Endodermal cell (in vitro differentiated cells): ENCODE data around the gene FGD4. TPM values are rescaled to one million over a fixed set of nuclear protein-coding genes. Genes with fewer than 3 reads are reported as not detected.

Experiments used
- DNase-seq: peaks from one replicate; pipeline ENCODE4 v3.0.0-alpha.2; 2017
- H3K27ac ChIP-seq: 2 replicates; pipeline ENCODE4 v1.5.1; 2013; ENCODE audit warnings: mild to moderate bottlenecking, low read depth, low read length, moderate library complexity
- H3K27me3 ChIP-seq: 2 replicates; pipeline ENCODE4 v1.6.1; 2013; ENCODE audit warnings: mild to moderate bottlenecking, low read length, moderate library complexity; ENCODE audit not compliant: insufficient read depth, control insufficient read depth, poor library complexity, severe bottlenecking
- H3K36me3 ChIP-seq: 2 replicates; pipeline ENCODE4 v1.7.0; 2013; ENCODE audit warnings: mild to moderate bottlenecking, low read length, moderate library complexity; ENCODE audit not compliant: control insufficient read depth, insufficient read depth
- H3K4me1 ChIP-seq: one replicate; pipeline ENCODE4 v1.7.0; 2013; ENCODE audit warnings: low read length; ENCODE audit not compliant: control insufficient read depth, insufficient read depth
- H3K4me3 ChIP-seq: 2 replicates; pipeline ENCODE4 v1.5.1; 2013; ENCODE audit warnings: mild to moderate bottlenecking, low read length, moderate library complexity
- H3K9ac ChIP-seq: 2 replicates; pipeline ENCODE4 v1.6.1; 2013; ENCODE audit warnings: mild to moderate bottlenecking, low read length, moderate library complexity; ENCODE audit not compliant: poor library complexity, severe bottlenecking; ENCODE audit errors: extremely low read depth
- H3K9me3 ChIP-seq: 2 replicates; pipeline ENCODE4 v1.6.1; 2013; ENCODE audit warnings: mild to moderate bottlenecking, low read length, moderate library complexity; ENCODE audit not compliant: control insufficient read depth
- H3K27ac Mint-ChIP-seq: 2 replicates; pipeline ENCODE4 v1.8.0; 2020; ENCODE audit warnings: mixed read lengths
- H3K27me3 Mint-ChIP-seq: 2 replicates; pipeline ENCODE4 v1.8.0; 2021; ENCODE audit warnings: mild to moderate bottlenecking, mixed read lengths; ENCODE audit not compliant: insufficient read depth
- H3K36me3 Mint-ChIP-seq: 2 replicates; pipeline ENCODE4 v1.8.0; 2020; ENCODE audit warnings: low read depth, mixed read lengths
- H3K4me1 Mint-ChIP-seq: 2 replicates; pipeline ENCODE4 v1.8.0; 2020; ENCODE audit warnings: mixed read lengths
- H3K4me3 Mint-ChIP-seq: 2 replicates; pipeline ENCODE4 v1.8.0; 2020; ENCODE audit warnings: mild to moderate bottlenecking, moderate library complexity, mixed read lengths
- H3K9me3 Mint-ChIP-seq: 2 replicates; pipeline ENCODE4 v1.8.0; 2020; ENCODE audit warnings: mild to moderate bottlenecking, mixed read lengths
- WGBS, 2 experiments: methylation state at CpG; one replicate each; pipeline versions ENCODE4 v1.1.5 to v1.1.7; 2013; ENCODE audit warnings: missing lambda C conversion rate in 2 of 2, mixed read lengths in 1 of 2; ENCODE audit not compliant: insufficient coverage in 1 of 2, insufficient read length in 1 of 2; 5-methylcytosine and 5-hydroxymethylcytosine counted together
- total RNA-seq, 2 donors: library from RNA; stranded (reverse); fragmentation: NEBNext Ultra II Directional in 1 of 2; extraction: Animal tissue kit (Norgen Biotek cat#: 25700) in 1 of 2; gene quantifications; 2 replicates in 1 of 2; 3 replicates in 1 of 2; pipeline ENCODE4 v1.2.1, GENCODE V29; 2021
- TF ChIP-seq, protein P1 (sequence below): fragments of 200-600 bp; sonication (generic); conservative IDR thresholded peaks from 2 replicates; pipeline ENCODE4 v1.5.0; 2021; ENCODE audit warnings: antibody characterized with exemption, mild to moderate bottlenecking

FGD4 gene
- total RNA-seq, 2 donors from 2014 or later = 27.6 to 57.7 TPM

DNA sequence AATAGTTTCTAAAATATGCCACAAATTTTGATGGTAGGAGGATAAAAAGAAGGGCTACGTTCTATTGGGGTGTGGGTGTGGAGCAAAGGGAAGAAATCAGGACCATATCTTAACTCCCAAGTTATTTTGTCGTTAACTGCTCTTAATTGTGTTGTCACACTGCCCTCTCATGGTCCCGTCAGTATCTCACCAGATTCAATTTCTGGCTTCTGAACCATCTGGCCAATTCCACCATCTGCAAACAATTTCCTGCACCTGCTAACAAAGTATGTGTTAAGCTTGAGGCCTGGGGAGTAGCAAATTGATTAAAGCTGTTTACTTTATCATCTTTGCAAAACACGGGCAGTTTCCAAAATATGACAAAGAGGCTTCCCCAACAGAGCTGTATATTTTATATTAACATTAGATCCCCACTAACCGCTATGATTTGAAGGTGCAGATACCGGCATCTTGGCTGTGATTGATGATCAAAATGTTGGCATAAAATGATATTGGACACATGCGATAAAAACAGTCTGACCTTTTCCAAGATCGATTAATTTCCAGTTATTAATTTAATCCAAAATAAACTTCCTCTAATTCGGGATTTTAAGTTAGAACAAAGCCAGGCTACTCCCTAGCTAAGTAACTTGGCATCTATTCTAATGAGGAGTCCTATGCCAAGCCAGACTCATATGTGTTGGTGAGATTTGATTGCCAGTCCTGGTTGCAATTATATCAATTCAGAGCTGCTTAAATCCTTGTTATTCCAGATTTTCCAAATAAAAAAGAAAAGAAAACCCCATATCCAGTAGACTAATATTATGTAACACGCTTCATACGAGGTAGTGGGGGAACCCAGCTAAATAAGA is 272.8 kb downstream of the FGD4 start:
- peak; percentile 79 for DNase-seq
- TF ChIP-seq, protein P1, sequence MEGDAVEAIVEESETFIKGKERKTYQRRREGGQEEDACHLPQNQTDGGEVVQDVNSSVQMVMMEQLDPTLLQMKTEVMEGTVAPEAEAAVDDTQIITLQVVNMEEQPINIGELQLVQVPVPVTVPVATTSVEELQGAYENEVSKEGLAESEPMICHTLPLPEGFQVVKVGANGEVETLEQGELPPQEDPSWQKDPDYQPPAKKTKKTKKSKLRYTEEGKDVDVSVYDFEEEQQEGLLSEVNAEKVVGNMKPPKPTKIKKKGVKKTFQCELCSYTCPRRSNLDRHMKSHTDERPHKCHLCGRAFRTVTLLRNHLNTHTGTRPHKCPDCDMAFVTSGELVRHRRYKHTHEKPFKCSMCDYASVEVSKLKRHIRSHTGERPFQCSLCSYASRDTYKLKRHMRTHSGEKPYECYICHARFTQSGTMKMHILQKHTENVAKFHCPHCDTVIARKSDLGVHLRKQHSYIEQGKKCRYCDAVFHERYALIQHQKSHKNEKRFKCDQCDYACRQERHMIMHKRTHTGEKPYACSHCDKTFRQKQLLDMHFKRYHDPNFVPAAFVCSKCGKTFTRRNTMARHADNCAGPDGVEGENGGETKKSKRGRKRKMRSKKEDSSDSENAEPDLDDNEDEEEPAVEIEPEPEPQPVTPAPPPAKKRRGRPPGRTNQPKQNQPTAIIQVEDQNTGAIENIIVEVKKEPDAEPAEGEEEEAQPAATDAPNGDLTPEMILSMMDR = peak; percentile 99

DNA sequence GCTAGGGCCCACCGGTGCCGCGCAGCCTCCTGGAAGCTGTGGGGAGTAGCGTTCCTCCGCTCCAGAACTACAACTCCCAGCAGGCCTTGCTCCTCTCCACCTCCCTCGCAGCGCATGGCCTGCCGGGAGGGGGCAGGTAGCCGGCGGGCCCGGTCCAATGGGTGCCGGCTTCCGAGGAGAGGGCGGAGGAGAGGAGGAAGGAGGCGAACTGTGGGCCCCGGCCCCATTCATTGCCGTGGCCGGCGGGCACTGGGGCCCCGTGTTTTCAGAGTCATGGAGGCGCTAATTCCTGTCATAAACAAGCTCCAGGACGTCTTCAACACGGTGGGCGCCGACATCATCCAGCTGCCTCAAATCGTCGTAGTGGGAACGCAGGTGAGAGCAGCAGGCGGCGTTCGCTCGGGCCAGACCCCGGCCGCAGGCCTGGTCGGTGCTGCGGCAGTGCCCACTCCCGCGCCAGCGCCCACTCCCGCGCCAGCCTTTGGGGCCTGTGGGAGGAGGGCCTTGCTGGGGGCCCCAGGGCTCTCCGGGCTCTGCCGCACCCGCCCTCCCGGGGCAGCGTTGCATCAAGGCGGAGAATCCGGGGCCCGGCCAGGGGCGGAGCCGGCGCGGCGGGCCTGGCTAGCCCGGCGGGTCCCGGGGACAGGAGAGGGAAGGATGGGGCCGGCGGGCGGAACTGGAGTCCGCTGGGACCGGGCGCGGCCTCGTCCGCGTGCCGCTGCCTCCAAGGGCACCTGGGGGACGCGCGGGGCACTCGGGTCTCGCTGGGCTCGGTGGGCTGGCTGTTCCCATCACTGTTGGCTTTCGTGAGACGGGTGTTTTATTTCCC is 279.9 kb downstream of the FGD4 start, which contains the start of gene DNM1L:
Gene DNM1L (plus strand): TSS at position 211 of the 829 bp plus-strand sequence. CDS start 63 bp downstream, at position 274.
- H3K4me1 Mint-ChIP-seq = peaks cover 13% of the 10 kb centered on the region
- 0% methylated on average over 17 to 76 of the region's 76 CpGs for WGBS, 2 experiments

More for the DNA sequence above, 272.8 kb downstream of the FGD4 start:
- peaks cover 1% of the 10 kb centered on the region for H3K4me1 Mint-ChIP-seq
- no peaks in the 10 kb centered on the region for H3K4me1 ChIP-seq
- no peak overlapping the region for H3K27ac Mint-ChIP-seq
- no peak overlapping the region for H3K4me3 ChIP-seq
- H3K9ac ChIP-seq = no peak overlapping the region
- peaks cover 14% of the 10 kb centered on the region for H3K9me3 ChIP-seq
- WGBS, 2 experiments = 70 to 93% methylated on average over 2 to 10 of the region's 11 CpGs
- H3K27me3 ChIP-seq = no peaks in the 10 kb centered on the region
- H3K27me3 Mint-ChIP-seq = peaks cover 5% of the 10 kb centered on the region
- peaks cover 26% of the 10 kb centered on the region for H3K9me3 Mint-ChIP-seq
- H3K36me3 Mint-ChIP-seq = no peaks in the 10 kb centered on the region
- no peak overlapping the region for H3K4me3 Mint-ChIP-seq
- H3K36me3 ChIP-seq = no peaks in the 10 kb centered on the region
- no peak overlapping the region for H3K27ac ChIP-seq

DNA sequence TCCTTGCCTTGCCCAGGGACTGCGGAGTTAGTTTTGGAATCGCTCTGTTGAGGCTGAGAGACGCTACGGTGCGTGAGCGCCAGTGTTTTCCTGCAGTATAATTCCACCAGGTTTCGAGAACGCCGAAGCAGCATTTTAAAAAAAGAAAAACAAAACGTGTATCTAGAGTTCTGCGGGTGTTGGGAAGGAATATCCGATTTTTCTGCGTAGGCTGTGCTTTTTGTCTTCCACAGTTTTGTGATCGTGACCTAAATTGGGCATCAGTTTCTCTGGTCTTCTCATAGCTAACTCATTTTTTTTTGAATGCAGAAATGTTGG is 280.5 kb downstream of the FGD4 start:
- H3K4me3 ChIP-seq = peak overlapping the region; percentile 93
- peak overlapping the region; percentile 83 for H3K27ac ChIP-seq
- Mint-ChIP-seq H3K9me3 (no peaks in the 10 kb centered on the region), H3K4me1 (peaks cover 13% of the 10 kb centered on the region), H3K36me3 (peaks cover 16% of the 10 kb centered on the region), H3K4me3 (peak overlapping the region; percentile 83), H3K27ac (peak overlapping the region; percentile 67), H3K27me3 (no peaks in the 10 kb centered on the region)
- peak overlapping the region; percentile 61 for H3K9ac ChIP-seq
- H3K27me3 ChIP-seq = no peaks in the 10 kb centered on the region
- H3K9me3 ChIP-seq = no peaks in the 10 kb centered on the region
- TF ChIP-seq, protein P1 = no peak
- DNase-seq = no peak
- H3K4me1 ChIP-seq = no peaks in the 10 kb centered on the region
- WGBS, 2 experiments = 1% methylated on average over 14 of the region's 14 CpGs
- H3K36me3 ChIP-seq = no peaks in the 10 kb centered on the region

More for the DNA sequence above, 279.9 kb downstream of the FGD4 start, which contains the start of gene DNM1L:
- Histone ChIP-seq H3K27me3 (no peaks in the 10 kb centered on the region), H3K27ac (peak within 1 kb of the TSS; percentile 83), H3K4me1 (no peaks in the 10 kb centered on the region), H3K9ac (peak within 1 kb of the TSS; percentile 61), H3K9me3 (no peaks in the 10 kb centered on the region), H3K36me3 (no peaks in the 10 kb centered on the region), H3K4me3 (peak within 1 kb of the TSS; percentile 93)
- TF ChIP-seq, protein P1 = peak; percentile 23
- Mint-ChIP-seq H3K27me3 (no peaks in the 10 kb centered on the region), H3K9me3 (no peaks in the 10 kb centered on the region), H3K27ac (peak within 1 kb of the TSS; percentile 94), H3K4me3 (peak within 1 kb of the TSS; percentile 83), H3K36me3 (peaks cover 11% of the 10 kb centered on the region)
- peak; percentile 100 for DNase-seq
